HL-60/S4 treated with retinoic acid at 250 ng/mL for 4 days and 3 days (cell line): ENCODE measurements around the gene GATB.
"Not testable (repeated sequence)": the region's sequence is repeated elsewhere in the genome, so short reads cannot be mapped to it uniquely, and the experiment has no call there.

Source experiments
- in situ Hi-C: fragments of 300-500 bp; cut with MboI; formaldehyde crosslinking; loops from 2 replicates; pipeline ENCODE4 v1.7.0; 2022; ENCODE audit warnings: low sequenced_read_pairs

Gene GATB

GRCh38 chr4:151736361-151736760 lies 24.4 kb downstream of the GATB start:
- in situ Hi-C loops, result no loop called here

- in situ Hi-C loops, result not testable (repeated sequence)
These were observed 29.1 kb downstream of the GATB start for GRCh38 chr4:151731670-151732069.

- in situ Hi-C loops, result no loop called here
These were observed 30.9 kb downstream of the GATB start for GRCh38 chr4:151729731-151730559.

GRCh38 chr4:151728679-151729078 lies 32.1 kb downstream of the GATB start:
- in situ Hi-C loops, result no loop called here

GRCh38 chr4:151728006-151728405 lies 32.8 kb downstream of the GATB start:
- in situ Hi-C loops, result no loop called here

GRCh38 chr4:151727365-151727764 lies 33.4 kb downstream of the GATB start:
- in situ Hi-C loops, result no loop called here

GRCh38 chr4:151725087-151725486 lies 35.7 kb downstream of the GATB start:
- in situ Hi-C loops, result no loop called here

- in situ Hi-C loops, result no loop called here
These were observed 38.9 kb downstream of the GATB start for GRCh38 chr4:151721916-151722315.

- in situ Hi-C loops, result no loop called here
These were observed 39.3 kb downstream of the GATB start for GRCh38 chr4:151721466-151721865.

GRCh38 chr4:151719956-151720334 lies 40.9 kb downstream of the GATB start:
- in situ Hi-C loops, result no loop called here

- in situ Hi-C loops, result no loop called here
These were observed 41.5 kb downstream of the GATB start for GRCh38 chr4:151718984-151719955.

- in situ Hi-C loops, result no loop called here
These were observed 42.7 kb downstream of the GATB start for GRCh38 chr4:151717909-151718628.

- in situ Hi-C loops, result no loop called here
These were observed 43.5 kb downstream of the GATB start for GRCh38 chr4:151717314-151717713.

GRCh38 chr4:151716324-151716723 lies 44.5 kb downstream of the GATB start:
- in situ Hi-C loops, result no loop called here

- in situ Hi-C loops, result no loop called here
These were observed 44.9 kb downstream of the GATB start for GRCh38 chr4:151715881-151716280.

- in situ Hi-C loops, result no loop called here
These were observed 48.0 kb downstream of the GATB start for GRCh38 chr4:151712777-151713176.

- in situ Hi-C loops, result no loop called here
These were observed 49.2 kb downstream of the GATB start for GRCh38 chr4:151711646-151712045.

GRCh38 chr4:151709587-151709986 lies 51.2 kb downstream of the GATB start:
- in situ Hi-C loops, result no loop called here

GRCh38 chr4:151709071-151709470 lies 51.7 kb downstream of the GATB start:
- in situ Hi-C loops, result no loop called here

- in situ Hi-C loops, result no loop called here
These were observed 52.7 kb downstream of the GATB start for GRCh38 chr4:151708100-151708499.

GRCh38 chr4:151703401-151703800 lies 57.4 kb downstream of the GATB start:
- in situ Hi-C loops, result no loop called here
